ENCODE data around the gene GGN.
"Not testable (repeated sequence)": the region's sequence is repeated elsewhere in the genome, so short reads cannot be mapped to it uniquely, and the experiment has no call there.

GGN gene

GRCh38 chr19:38362076-38362945 is 25.5 kb downstream of the GGN start:
- DNase-seq (ENCODE audit: low read depth): peak; percentile 62

DNA sequence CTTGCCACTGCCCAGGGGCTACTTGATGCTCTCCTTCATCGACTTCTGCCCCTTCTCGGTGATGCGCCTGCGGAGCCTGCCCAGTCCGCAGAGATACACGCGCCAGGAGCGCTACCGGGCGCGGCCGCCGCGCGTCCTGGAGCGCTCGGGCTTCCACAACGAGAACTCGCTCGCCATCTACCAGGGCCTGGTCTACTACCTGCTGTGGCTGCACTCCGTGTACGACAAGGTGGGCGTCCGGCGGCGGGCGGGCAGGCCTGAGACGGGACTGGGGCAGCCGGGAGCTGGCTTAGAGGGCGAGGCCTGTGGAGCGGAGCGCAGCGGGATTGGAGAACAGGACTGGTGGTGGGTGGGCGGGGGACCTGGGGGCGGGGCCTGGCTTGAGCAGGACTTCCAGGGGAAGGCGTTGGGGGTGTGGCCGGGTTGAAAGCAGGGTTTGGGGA is 26.2 kb downstream of the GGN start:
- peak; percentile 48 for DNase-seq (ENCODE audit: low read depth)

DNA sequence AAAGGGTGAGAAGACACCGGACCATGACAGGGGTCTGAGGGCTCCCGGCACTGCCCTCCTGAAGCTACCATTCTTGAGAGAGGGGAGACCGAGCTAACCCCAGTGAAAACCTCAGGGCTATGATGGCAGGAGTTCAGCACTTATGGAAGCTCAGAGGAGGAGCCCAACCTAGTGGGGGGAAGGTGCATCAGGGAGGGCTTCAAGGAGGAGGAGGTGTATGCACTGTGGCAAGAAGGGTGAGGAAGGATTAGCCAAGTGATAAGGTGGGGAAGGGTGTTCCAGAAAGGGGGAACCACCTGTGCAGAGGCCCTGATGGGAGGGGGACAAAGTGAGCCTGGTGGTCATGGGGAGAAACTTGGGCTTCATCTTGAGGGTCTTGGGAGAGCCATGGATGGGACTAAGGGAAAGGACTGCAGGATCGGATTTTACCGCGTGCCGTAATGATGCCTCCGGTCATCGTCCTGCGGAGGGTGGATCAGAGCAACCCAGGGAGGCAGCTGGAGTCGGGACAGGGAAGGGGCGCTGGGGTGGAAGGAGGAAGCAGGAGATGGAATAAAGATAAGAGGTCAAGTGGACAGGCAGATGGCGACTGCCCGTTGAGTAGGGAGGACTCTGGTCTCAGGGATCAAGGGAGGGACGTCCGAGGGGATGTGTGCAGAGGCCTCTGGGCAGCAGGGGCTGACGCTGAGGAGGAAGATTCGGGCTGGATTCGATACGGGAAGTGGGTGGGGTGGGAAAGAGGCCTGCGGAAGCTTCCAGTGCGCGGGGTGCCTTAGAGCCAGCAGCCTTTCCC is 26.8 kb downstream of the GGN start:
- DNase-seq (ENCODE audit: low read depth): no peak

GRCh38 chr19:38360351-38360750 is 27.5 kb downstream of the GGN start:
- no peak for DNase-seq (ENCODE audit: low read depth)

- DNase-seq (ENCODE audit: low read depth): no peak
Observed at GRCh38 chr19:38359242-38360021, 28.4 kb downstream of the GGN start.

GRCh38 chr19:38358071-38358470 is 29.8 kb downstream of the GGN start:
- no peak for DNase-seq (ENCODE audit: low read depth)

GRCh38 chr19:38355728-38356725 is 31.8 kb downstream of the GGN start:
- DNase-seq (ENCODE audit: low read depth): no peak

DNA sequence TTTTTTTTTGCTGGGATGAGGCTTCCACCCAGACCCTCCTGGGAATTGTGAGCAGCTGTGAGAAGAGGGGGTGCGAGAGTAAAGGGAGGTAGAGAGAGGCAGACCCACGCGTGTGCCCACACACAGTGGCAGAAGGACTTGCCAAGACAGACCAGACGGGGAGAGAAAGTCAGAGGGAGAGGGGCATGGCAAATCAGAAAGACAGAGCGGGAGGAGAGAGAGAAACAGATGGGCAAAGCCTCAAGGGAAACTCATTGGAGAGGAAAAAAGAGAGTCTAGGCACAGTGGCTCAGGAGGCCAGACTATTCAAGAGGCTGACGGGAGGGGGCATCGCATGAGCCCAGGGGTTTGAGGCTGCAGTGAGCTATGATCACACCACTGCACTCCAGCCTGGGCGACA is 35.2 kb downstream of the GGN start:
- DNase-seq (ENCODE audit: low read depth): no peak

DNA sequence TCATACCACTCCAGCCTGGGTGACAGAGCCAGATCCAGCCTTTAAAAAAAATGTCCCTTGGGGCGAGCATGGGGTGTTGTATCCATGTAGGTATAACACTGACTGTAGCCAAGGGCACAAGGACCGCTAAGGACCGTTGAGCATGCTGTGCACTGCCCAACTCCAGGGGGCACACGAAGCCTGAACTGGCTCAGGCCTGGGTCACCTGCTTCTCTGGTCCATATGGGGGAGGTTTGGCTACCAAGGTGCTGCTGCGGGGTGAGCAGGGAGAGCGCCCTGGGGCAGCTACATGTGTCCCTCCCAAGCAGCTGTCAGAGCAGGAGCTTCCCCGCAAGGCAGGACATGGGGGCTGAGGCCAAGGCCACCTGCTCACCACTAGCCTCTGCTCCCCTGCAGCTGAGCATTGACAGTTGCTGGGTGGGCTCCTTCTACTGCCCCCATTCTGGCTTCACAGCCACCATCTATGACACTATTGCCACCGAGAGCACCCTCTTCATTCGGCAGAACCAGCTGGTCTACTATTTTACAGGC is 35.9 kb downstream of the GGN start:
- DNase-seq (ENCODE audit: low read depth): no peak

GRCh38 chr19:38350883-38351282 is 37.0 kb downstream of the GGN start:
- no peak for DNase-seq (ENCODE audit: low read depth)

- no peak for DNase-seq (ENCODE audit: low read depth)
Observed at GRCh38 chr19:38346837-38347236, 41.0 kb downstream of the GGN start.

DNA sequence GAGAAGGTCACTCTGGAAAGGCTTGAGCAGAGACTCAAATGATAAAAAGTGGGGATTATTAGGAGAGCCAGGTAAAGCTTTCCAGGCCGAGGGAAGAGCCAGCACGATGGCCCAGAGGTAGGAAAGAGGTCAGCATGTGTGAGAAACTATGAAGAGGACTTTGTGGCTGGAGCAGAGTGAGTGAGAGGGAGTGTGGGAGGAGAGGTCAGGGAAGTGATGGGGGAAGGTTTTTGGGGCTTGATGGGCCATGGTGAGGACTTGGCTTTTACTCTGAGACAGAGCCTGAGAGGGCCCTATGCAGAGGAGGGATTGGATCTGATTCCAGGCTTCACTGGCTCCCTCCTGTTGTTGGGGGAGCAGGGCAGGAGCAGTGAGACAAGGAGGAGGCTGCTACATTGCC is 46.9 kb downstream of the GGN start:
- DNase-seq (ENCODE audit: low read depth): no peak

DNA sequence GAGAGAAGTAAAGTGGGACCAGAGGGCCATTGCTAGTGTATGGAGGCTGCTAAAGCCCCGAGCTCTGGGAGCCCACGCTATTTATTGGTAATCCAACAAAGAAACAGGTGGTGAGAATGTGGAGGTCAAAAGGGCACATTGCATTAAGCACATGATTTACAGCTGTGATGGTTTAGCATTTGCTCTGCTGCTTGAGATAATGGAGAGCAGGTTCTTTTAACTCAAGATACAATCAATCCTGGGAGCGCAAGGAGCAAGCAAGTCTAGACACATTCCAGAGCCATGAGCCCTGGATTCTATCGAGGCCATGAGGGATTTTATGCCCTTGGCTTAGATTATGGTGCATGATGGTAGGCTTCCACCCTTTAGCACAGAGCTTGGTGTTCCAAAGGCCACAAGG is 48.8 kb downstream of the GGN start:
- DNase-seq (ENCODE audit: low read depth): not testable (repeated sequence)

DNA sequence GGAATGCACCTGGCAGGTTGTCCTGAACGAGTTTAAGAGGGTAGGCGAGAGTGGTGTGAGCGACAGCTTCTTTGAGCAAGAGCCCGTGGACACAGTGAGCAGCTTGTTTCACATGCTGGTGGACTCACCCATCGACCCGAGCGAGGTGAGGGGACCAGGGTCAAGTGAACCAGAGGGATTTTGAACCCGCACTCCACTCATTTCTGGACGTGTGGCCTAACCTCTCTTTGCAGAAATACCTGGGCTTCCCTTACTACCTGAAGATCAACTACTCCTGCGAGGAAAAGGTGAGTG is 50.5 kb downstream of the GGN start:
- DNase-seq (ENCODE audit: low read depth): no peak

DNA sequence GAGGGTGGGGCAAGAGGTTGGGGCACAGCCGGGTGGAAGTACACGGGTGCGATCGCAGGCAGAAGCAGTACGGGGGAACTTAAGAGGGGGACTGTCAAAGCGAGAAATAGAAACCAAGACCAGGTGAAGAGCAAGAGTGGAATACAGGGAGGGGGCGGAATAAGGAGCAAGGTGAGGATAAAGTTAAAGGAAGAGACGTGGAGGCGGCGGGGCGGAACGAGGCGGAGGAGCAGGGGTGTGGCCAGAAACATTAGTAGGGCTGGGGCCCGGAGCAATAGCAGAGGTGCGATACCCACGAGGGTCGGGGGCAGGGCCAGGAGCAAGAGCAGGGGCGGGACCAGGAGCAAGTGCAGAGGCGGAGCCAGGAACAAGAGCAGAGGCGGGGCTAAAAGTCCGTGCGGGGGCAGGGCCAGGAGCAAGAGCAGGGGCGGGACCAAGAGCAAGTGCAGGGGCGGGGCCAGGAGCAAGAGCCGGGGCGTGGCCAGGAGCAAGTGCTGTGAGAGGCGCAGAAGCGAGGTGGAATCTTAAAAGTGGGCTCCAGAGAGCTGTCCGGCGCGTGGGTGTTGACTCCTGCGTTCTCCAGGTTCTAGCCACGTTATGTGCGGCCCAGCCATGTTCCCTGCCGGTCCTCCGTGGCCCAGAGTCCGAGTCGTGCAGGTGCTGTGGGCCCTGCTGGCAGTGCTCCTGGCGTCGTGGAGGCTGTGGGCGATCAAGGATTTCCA is 51.0 kb downstream of the GGN start:
- DNase-seq (ENCODE audit: low read depth): peak; percentile 90

DNA sequence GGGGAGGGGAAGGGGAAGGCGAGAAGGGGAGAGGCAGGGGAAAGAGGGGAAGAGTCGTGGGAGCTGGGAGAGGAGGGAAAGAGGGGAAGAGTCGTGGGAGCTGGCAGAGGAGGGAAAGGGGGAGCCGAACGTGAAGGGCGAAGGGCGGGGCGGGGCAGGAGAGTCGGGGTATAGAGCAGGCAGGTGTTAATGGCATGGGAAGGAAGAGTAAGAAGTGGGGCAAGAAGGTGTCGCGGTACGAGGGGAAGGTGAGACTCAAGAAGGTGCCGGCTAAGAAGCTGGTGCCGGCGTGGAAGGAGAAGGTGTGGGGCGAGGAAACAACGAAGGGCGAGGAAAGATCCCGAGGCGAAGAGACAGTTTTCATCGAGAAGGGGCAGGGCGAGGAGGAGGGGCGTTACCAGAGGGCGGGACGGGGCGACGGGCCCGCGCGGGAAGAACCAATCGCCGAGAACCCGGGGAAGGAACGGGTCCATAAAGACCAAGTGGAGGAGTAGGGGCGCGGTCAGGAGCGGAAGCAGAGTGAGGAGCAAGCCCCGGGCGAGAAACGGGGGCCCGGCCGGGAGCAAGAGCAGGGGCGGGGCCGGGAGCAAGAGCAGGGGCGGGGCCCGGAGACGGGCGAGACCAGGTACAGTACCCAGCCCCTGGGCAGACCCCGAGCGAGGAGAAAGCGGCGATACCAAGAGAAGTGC is 51.7 kb downstream of the GGN start:
- DNase-seq (ENCODE audit: low read depth): peak; percentile 88
